ENCODE results near the gene PDE4D. TPM values are rescaled to one million over a fixed set of nuclear protein-coding genes. Genes with fewer than 3 reads are reported as not detected.

Gene PDE4D
- total RNA-seq, 1 experiment from 2014 or later: 2.1 TPM

DNA sequence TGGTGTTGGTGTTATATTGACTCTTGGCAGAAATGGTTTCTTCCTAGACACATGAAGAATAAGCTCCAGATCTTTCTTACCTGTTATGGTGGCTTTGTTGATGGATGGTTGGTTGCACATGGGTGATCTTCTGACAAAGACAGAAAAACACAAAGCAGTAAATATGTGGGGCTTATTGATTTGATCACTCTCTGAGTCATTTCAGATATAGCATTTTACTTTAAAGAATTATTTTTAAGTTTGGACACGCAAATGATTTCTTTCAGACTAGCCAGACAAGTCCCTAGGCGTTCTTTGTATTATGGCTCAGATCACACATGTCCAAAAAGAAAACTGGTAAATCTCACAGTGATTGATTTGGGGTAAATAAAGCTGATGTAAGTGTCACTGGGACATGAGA, 713.0 kb downstream of the PDE4D start:
- Mint-ChIP-seq H3K36me3 (ENCODE audit: insufficient read depth in 1 of 3, low read depth in 3 of 3) (no peaks in the 10 kb centered on the region), H3K27ac (no peak overlapping the region), H3K4me3 (no peak overlapping the region), H3K9me3 (no peaks in the 10 kb centered on the region), H3K4me1 (peaks cover 15 to 16% of the 10 kb centered on the region in 2 experiments), H3K27me3 (ENCODE audit: low read depth) (no peaks in the 10 kb centered on the region)
- H3K9ac ChIP-seq (ENCODE audit: extremely low read depth, insufficient read length, low read length): no peak overlapping the region
- H2BK5ac ChIP-seq (ENCODE audit: insufficient read length, low read length): no peak overlapping the region
- no peak overlapping the region for H2BK12ac ChIP-seq (ENCODE audit: insufficient read length, low read depth, low read length)
- no peaks in the 10 kb centered on the region for H3K23me2 ChIP-seq (ENCODE audit: insufficient read length, low read depth, low read length, poor library complexity, severe bottlenecking)
- WGBS (ENCODE audit: extremely low coverage, insufficient read length, low lambda C conversion rate): no CpG with 5 or more reads among the region's 2 CpGs
- H3K56ac ChIP-seq (ENCODE audit: insufficient read length, low read depth, low read length): no peak overlapping the region
- no peaks in the 10 kb centered on the region for H3K27me3 ChIP-seq (ENCODE audit: insufficient read depth, low read length)
- H3K79me2 ChIP-seq (ENCODE audit: insufficient read depth, low read length): no peaks in the 10 kb centered on the region
- no peak overlapping the region for H3T11ph ChIP-seq (ENCODE audit: low read length)
- H2BK120ac ChIP-seq (ENCODE audit: low read depth, low read length, poor library complexity, severe bottlenecking): no peak overlapping the region
- H3K14ac ChIP-seq (ENCODE audit: insufficient read depth, low read length): no peak overlapping the region
- no peak overlapping the region for H2AFZ ChIP-seq (ENCODE audit: low read length)
- H4K5ac ChIP-seq (ENCODE audit: insufficient read length, low read depth, low read length): no peak overlapping the region
- TF ChIP-seq, protein P1, sequence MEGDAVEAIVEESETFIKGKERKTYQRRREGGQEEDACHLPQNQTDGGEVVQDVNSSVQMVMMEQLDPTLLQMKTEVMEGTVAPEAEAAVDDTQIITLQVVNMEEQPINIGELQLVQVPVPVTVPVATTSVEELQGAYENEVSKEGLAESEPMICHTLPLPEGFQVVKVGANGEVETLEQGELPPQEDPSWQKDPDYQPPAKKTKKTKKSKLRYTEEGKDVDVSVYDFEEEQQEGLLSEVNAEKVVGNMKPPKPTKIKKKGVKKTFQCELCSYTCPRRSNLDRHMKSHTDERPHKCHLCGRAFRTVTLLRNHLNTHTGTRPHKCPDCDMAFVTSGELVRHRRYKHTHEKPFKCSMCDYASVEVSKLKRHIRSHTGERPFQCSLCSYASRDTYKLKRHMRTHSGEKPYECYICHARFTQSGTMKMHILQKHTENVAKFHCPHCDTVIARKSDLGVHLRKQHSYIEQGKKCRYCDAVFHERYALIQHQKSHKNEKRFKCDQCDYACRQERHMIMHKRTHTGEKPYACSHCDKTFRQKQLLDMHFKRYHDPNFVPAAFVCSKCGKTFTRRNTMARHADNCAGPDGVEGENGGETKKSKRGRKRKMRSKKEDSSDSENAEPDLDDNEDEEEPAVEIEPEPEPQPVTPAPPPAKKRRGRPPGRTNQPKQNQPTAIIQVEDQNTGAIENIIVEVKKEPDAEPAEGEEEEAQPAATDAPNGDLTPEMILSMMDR (conservative IDR thresholded peaks at IDR 0.05): no peak
- H3K79me1 ChIP-seq (ENCODE audit: insufficient read depth, low read depth, low read length, poor library complexity, severe bottlenecking): no peaks in the 10 kb centered on the region
- peaks cover 3% of the 10 kb centered on the region; the same call in 1 of the 2 replicates for H3K4me1 ChIP-seq (ENCODE audit: insufficient read depth, low read length)
- no peaks in the 10 kb centered on the region for H4K20me1 ChIP-seq (ENCODE audit: control insufficient read depth, insufficient read depth, insufficient read length)
- no peak overlapping the region for H2BK15ac ChIP-seq (ENCODE audit: low read depth, low read length)
- no peak overlapping the region for H3K27ac ChIP-seq (ENCODE audit: insufficient read length, low read depth, low read length)
- H3K4ac ChIP-seq (ENCODE audit: low read depth, low read length): no peak overlapping the region
- no peak overlapping the region for H2BK20ac ChIP-seq (ENCODE audit: low read depth, low read length, poor library complexity, severe bottlenecking)
- H3K23ac ChIP-seq (ENCODE audit: insufficient read length, low read depth, low read length): no peak overlapping the region
- H2AK5ac ChIP-seq (ENCODE audit: insufficient read length, low read length): no peak overlapping the region
- H3K18ac ChIP-seq (ENCODE audit: insufficient read length, low read depth, low read length): no peak overlapping the region
- no peaks in the 10 kb centered on the region for H3K9me3 ChIP-seq (ENCODE audit: control insufficient read depth, low read depth, low read length)
- H4K91ac ChIP-seq (ENCODE audit: insufficient read length, low read depth, low read length): no peak overlapping the region
- no peak overlapping the region for H3K4me2 ChIP-seq (ENCODE audit: insufficient read depth, insufficient read length, low read length)
- DNase-seq: no peak
- H4K8ac ChIP-seq (replicated peaks; ENCODE audit: insufficient read length, low read depth, low read length): no peak overlapping the region
